ENCODE measurements around the gene CD46.

DNA sequence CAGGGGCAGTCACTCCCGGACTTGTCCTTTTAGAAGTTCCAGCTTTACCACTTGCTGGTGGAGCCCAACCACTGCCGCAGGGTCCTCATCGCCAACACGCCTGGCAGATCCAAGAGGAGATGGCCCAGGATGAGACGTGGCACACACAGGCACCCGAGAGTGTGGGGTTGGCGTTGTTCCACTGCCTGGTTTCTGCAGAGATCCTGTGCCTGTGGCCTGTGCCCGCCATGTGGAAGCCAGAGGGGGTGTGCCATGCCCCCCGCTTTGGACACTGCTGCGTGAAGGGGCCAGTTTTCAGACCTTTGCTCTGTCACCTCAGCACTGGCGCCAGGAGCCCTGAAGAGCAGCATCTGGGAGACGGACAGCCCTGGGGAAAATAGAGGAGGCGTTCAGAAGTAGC, 10.8 kb downstream of the CD46 start:
- TF ChIP-seq, protein P1, sequence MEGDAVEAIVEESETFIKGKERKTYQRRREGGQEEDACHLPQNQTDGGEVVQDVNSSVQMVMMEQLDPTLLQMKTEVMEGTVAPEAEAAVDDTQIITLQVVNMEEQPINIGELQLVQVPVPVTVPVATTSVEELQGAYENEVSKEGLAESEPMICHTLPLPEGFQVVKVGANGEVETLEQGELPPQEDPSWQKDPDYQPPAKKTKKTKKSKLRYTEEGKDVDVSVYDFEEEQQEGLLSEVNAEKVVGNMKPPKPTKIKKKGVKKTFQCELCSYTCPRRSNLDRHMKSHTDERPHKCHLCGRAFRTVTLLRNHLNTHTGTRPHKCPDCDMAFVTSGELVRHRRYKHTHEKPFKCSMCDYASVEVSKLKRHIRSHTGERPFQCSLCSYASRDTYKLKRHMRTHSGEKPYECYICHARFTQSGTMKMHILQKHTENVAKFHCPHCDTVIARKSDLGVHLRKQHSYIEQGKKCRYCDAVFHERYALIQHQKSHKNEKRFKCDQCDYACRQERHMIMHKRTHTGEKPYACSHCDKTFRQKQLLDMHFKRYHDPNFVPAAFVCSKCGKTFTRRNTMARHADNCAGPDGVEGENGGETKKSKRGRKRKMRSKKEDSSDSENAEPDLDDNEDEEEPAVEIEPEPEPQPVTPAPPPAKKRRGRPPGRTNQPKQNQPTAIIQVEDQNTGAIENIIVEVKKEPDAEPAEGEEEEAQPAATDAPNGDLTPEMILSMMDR (conservative IDR thresholded peaks at IDR 0.05), result no peak
- TF ChIP-seq ZFX (IDR thresholded peaks at IDR 0.05), result no peak
